ENCODE measurements around the gene HTRA2.

The HTRA2 gene

GRCh38 chr2:74551530-74551929 is 21.8 kb downstream of the HTRA2 start:
- no peak overlapping the region for H3K27ac ChIP-seq (ENCODE audit: low read depth, low read length, poor library complexity, severe bottlenecking)
- H3K9me2 ChIP-seq (ENCODE audit: low read depth, low read length), result no peaks in the 10 kb centered on the region
- H3K9me3 ChIP-seq (ENCODE audit: low read length), result no peaks in the 10 kb centered on the region
- H4K20me1 ChIP-seq (ENCODE audit: insufficient read depth, low read length), result no peaks in the 10 kb centered on the region
- peaks cover 9% of the 10 kb centered on the region for H3K27me3 ChIP-seq (ENCODE audit: insufficient read depth, low read length)
- no peaks in the 10 kb centered on the region for H3F3A ChIP-seq (ENCODE audit: insufficient read depth, low read length)
- TF ChIP-seq EZH2 (IDR thresholded peaks at IDR 0.05; ENCODE audit: borderline replicate concordance, low read length) (no peak), CTCF (IDR thresholded peaks at IDR 0.05; ENCODE audit: low read length) (no peak)
- no peak overlapping the region for H3K9ac ChIP-seq (ENCODE audit: low read length)
- no peak overlapping the region for H2AFZ ChIP-seq (ENCODE audit: low read length)
- H3K36me3 ChIP-seq (ENCODE audit: insufficient read depth, low read length), result peaks cover 5% of the 10 kb centered on the region; the same call in 1 of the 2 replicates
- H3K4me2 ChIP-seq (ENCODE audit: low read length), result no peak overlapping the region
- H3K4me1 ChIP-seq (ENCODE audit: insufficient read depth, low read length, severe bottlenecking), result peaks cover 17% of the 10 kb centered on the region
- no peak overlapping the region for H3K4me3 ChIP-seq (ENCODE audit: low read depth, low read length, poor library complexity, severe bottlenecking)
- no peaks in the 10 kb centered on the region for H3K79me2 ChIP-seq (ENCODE audit: insufficient read depth, low read length)

- no peak for TF ChIP-seq CTCF (IDR thresholded peaks at IDR 0.05; ENCODE audit: low read length)
- TF ChIP-seq EZH2 (IDR thresholded peaks at IDR 0.05; ENCODE audit: borderline replicate concordance, low read length), result no peak
- H3K79me2 ChIP-seq (ENCODE audit: insufficient read depth, low read length), result no peaks in the 10 kb centered on the region
- H3K9me2 ChIP-seq (ENCODE audit: low read depth, low read length), result no peaks in the 10 kb centered on the region
- H3K9ac ChIP-seq (ENCODE audit: low read length), result no peak overlapping the region
- peaks cover 17% of the 10 kb centered on the region for H3K4me1 ChIP-seq (ENCODE audit: insufficient read depth, low read length, severe bottlenecking)
- H3K9me3 ChIP-seq (ENCODE audit: low read length), result no peaks in the 10 kb centered on the region
- no peak overlapping the region for H3K4me2 ChIP-seq (ENCODE audit: low read length)
- H3F3A ChIP-seq (ENCODE audit: insufficient read depth, low read length), result no peaks in the 10 kb centered on the region
- no peak overlapping the region for H2AFZ ChIP-seq (ENCODE audit: low read length)
- no peak overlapping the region for H3K27ac ChIP-seq (ENCODE audit: low read depth, low read length, poor library complexity, severe bottlenecking)
- H3K36me3 ChIP-seq (ENCODE audit: insufficient read depth, low read length), result peaks cover 6% of the 10 kb centered on the region; the same call in 1 of the 2 replicates
- H3K4me3 ChIP-seq (ENCODE audit: low read depth, low read length, poor library complexity, severe bottlenecking), result no peak overlapping the region
- H4K20me1 ChIP-seq (ENCODE audit: insufficient read depth, low read length), result no peaks in the 10 kb centered on the region
- peaks cover 9% of the 10 kb centered on the region for H3K27me3 ChIP-seq (ENCODE audit: insufficient read depth, low read length)
These were observed 22.5 kb downstream of the HTRA2 start for GRCh38 chr2:74551942-74552913.

GRCh38 chr2:74552914-74553811 is 23.4 kb downstream of the HTRA2 start:
- Histone ChIP-seq H3K27me3 (ENCODE audit: insufficient read depth, low read length) (peaks cover 9% of the 10 kb centered on the region), H3K27ac (ENCODE audit: low read depth, low read length, poor library complexity, severe bottlenecking) (no peak overlapping the region), H3K4me3 (ENCODE audit: low read depth, low read length, poor library complexity, severe bottlenecking) (peak overlapping the region; percentile 78)

More at GRCh38 chr2:74552914-74553811, 23.4 kb downstream of the HTRA2 start:
- Histone ChIP-seq H3F3A (ENCODE audit: insufficient read depth, low read length) (no peaks in the 10 kb centered on the region), H4K20me1 (ENCODE audit: insufficient read depth, low read length) (no peaks in the 10 kb centered on the region), H3K9me3 (ENCODE audit: low read length) (no peaks in the 10 kb centered on the region), H3K79me2 (ENCODE audit: insufficient read depth, low read length) (no peaks in the 10 kb centered on the region), H3K4me1 (ENCODE audit: insufficient read depth, low read length, severe bottlenecking) (peaks cover 17% of the 10 kb centered on the region), H3K9ac (ENCODE audit: low read length) (peak overlapping the region; percentile 71; the same call in 1 of the 2 replicates), H2AFZ (ENCODE audit: low read length) (no peak overlapping the region), H3K36me3 (ENCODE audit: insufficient read depth, low read length) (peaks cover 6% of the 10 kb centered on the region; the same call in 1 of the 2 replicates), H3K4me2 (ENCODE audit: low read length) (peak overlapping the region; percentile 70), H3K9me2 (ENCODE audit: low read depth, low read length) (no peaks in the 10 kb centered on the region)
- TF ChIP-seq CTCF (IDR thresholded peaks at IDR 0.05; ENCODE audit: low read length), result no peak
- no peak for TF ChIP-seq EZH2 (IDR thresholded peaks at IDR 0.05; ENCODE audit: borderline replicate concordance, low read length)

Measured in OCI-LY1 (cell line).